MM.1S (cell line): Measurements from ENCODE around the gene ABCA3.

ENCODE experiments used
- CTCF ChIP-seq: fragments of 300-600 bp; sonication (generic); IDR thresholded peaks from 2 replicates; pipeline ENCODE4 v1.5.1; 2016; ENCODE audit warnings: antibody characterized with exemption, low read length, mixed read lengths
- EZH2 ChIP-seq: fragments of 300-600 bp; sonication (generic); optimal IDR thresholded peaks from 2 replicates; pipeline ENCODE3; 2017; ENCODE audit warnings: low read depth, mild to moderate bottlenecking, antibody characterized with exemption, low read length, mixed read lengths
- EZH2phosphoT487 ChIP-seq: fragments of 300-600 bp; sonication (generic); IDR thresholded peaks from 2 replicates; pipeline ENCODE4 v1.6.1; 2018; ENCODE audit warnings: antibody characterized with exemption, low read length

GRCh38 chr16:2324296-2324859, 16.1 kb downstream of the ABCA3 start:
- TF ChIP-seq CTCF (no peak), EZH2phosphoT487 (no peak), EZH2 (no peak)
